ENCODE results near the gene HLA-DPB1.
A peak's percentile ranks its signal among the peaks of the same experiment; 100 is the strongest.
"Not testable (repeated sequence)": the region's sequence is repeated elsewhere in the genome, so short reads cannot be mapped to it uniquely, and the experiment has no call there.

Gene HLA-DPB1

DNA sequence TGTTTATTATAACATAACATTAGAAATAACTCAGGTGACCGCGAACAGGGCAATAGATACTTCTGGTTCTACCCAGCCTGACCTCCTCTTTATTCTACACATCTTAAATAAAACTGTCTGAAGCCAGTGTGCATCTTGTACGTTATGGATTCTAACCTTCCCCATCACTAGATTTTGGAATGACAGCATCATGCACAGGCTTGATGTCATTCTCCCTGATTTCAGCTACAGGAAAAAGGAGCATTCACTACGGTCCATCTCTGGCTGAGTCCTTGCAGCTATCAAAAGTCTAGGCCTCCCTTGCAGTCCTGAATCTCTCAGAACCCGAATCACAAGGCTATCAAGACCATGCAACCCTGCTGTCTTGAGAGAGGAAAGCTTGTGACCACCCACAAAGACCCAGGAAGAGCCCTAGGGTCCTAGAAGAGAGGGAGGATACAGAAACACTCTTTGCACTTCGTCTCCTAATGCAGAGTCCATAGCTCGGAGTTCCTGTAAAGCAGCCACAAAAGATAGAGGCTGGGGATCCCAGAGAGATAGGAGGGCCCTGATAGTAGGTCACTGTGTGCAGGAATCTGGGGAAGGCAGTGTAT lies 3.2 kb upstream of the HLA-DPB1 start:
- DNase-seq = no peak

DNA sequence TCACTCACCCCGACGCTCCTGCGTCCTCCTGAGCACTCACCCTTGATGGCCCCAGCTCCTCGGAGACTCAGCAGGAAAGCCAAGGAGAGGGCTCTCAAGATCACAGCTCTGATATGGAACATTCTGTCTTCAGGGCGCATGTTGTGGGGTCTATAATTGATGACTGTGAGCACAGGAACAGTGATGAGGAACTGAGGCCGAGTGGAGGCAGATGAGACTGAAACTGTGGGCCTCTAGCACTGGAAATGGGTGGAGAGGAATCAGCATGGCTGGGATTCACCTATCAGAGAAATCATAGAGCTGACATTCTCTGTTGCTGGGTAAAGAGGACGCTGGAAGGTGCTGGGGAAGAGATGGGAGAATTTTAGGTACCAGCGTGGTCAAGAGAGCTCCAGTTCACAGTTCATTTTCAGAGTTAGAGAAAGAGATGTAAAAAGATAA lies 2.3 kb upstream of the HLA-DPB1 start, which contains the start of gene HLA-DPA1:
TSS of gene HLA-DPA1 (minus strand) at position 219 of the 441 bp plus-strand sequence.
- DNase-seq = no peak

DNA sequence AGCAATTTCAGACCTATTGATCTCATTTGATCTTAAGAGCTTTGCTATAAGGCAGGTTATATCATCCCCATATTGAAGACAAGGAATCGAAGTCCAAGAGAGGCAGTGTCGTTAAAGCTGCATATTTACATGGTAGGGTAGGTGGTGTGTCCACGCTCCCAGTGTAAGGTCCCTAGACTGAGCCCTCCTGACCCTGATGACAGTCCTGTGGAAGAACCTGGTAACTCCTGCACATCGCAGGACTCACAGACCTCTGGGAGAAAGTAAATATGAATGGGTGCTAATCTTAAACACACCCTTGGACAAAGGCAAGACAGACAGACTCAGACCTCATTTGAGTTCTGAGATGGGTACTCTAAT lies 602 bp upstream of the HLA-DPB1 start:
- no peak for DNase-seq

DNA sequence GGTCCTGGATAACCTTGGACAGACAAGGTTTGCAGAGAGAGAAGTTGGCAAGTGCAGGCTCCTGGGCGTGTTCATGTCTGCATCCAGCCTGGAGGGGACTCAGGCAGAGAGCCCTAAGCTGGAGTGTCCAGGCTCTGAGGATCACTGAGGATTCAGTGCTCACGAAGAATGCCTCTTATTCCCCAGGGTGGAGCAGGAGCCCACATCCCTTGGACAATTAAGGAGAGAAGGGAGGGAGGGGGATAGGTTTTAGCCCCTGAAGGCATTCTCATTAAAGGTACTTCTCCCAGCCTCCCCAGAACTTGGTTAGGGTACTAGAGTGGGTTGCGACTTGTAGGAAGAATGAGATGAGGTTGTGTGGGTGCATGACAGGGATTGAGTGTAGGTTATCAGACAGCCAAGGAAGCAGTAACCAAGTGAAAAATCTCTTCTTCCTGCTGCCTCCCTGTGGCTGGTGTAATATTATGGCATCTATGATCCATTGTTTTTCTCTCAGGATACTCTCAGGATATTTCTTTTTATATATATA lies 680 bp downstream of the HLA-DPB1 start:
- DNase-seq = no peak

DNA sequence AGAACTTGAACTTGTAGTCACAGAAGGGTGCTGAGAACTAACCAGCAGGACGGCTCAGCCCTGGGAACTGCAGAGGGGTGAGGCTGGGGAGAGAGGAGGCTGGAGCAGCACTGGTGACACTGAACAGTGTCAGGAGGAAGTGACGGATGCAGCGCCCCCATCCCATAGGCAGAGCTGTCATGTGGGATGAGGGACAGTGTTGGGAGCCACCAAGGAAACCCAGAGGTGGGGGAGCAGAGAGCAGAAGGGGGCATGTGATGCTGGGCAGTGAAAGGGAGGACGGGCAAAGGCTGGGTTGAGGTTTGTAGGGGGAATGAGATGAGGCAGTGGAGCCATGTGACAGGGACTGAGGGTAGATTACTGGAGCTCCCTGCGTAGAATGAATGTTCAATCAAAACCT lies 2.1 kb downstream of the HLA-DPB1 start:
- DNase-seq = no peak

DNA sequence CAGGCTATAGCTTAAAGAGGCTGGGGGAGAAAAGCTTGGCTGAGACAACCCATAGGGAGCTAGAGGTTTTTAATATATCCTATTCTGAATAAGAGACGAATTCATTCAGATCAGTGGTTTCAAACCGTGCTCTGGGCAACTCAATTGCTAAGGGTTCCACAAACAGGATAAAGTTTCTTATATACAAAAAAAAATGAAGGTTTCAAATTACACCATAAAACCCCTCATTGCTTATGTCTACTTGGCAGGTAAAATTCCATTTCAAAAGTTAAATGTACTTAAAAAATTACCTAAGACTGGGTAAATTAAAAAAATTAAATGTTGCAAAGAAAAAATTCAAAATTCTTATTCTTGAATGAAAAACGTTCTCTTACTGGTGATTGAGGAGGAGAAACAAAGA lies 2.7 kb downstream of the HLA-DPB1 start:
- DNase-seq = no peak

DNA sequence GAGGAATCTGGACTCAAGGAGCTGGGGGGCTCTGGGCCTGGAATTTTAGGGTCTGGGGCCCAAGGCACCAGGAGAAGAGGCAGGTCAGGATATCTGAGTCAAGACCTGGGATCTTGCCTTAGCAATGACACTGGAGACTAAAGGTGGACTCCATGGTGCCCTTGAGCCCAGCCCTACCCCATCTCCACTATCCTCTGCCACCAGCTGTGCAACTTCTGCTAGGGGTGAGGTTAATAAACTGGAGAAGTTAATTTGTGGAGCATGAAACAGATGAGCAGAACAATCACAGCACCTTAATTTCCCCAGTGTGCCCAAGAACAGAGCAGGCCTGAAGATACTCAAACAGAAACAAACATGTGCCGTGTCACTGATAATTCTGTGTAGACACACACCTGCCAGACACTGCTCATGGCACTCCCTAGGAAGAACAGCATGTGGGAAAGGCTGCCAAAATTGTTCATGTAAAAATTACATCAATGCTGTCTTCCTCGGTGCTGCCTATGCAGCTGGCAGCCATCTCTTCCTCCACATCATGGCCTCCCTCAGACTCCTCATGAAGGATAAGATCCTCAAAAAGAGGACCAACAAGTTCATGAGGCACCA lies 3.2 kb downstream of the HLA-DPB1 start:
- no peak for DNase-seq

DNA sequence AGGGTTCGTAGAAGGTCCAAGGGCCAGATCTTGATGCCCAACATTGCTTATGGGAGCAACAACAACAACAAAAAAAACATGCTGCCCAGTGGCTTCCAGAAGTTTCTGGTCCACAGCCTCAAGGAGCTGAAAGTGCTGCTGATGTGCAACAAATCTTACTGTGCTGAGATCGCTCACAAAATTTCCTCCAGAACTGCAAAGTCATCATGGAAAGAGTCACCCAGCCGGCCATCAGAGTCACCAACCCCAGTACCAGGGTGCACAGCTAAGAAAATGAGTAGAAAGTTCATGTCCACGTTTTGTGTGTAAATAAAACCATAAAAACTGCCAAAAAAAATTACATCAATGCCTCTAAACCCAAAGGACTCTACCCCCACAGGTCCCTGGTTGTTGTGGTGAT lies 3.8 kb downstream of the HLA-DPB1 start:
- DNase-seq = no peak

DNA sequence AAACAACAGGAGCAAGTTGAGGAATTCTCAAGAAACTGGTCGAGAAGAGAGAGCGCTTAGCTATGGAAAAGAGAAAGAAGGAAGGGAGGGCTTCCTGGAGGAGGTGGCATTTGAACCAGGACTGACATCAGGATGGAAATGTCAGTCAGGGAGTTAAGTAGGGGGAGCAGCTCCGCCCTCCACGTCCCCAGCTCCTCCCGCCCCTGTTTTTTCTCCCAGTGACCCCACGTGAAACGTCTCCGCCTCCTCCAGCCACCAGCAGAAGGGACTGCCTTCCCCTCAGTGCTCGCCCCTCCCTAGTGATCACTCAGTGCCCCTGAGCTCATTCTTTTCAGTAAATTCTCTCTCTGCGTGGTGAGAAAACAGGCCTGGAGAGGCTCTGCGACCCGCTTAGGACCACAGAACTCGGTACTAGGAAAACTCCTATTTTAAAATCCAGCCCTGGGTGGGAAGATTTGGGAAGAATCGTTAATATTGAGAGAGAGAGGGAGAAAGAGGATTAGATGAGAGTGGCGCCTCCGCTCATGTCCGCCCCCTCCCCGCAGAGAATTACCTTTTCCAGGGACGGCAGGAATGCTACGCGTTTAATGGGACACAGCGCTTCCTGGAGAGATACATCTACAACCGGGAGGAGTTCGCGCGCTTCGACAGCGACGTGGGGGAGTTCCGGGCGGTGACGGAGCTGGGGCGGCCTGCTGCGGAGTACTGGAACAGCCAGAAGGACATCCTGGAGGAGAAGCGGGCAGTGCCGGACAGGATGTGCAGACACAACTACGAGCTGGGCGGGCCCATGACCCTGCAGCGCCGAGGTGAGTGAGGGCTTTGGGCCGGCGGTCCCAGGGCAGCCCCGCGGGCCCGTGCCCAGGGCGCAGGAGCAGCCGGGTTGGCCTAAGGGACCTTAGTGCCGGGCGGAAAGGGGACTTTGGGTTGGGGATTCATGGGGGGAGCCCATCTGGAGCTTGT lies 4.6 kb downstream of the HLA-DPB1 start:
- DNase-seq = peak; percentile 85

DNA sequence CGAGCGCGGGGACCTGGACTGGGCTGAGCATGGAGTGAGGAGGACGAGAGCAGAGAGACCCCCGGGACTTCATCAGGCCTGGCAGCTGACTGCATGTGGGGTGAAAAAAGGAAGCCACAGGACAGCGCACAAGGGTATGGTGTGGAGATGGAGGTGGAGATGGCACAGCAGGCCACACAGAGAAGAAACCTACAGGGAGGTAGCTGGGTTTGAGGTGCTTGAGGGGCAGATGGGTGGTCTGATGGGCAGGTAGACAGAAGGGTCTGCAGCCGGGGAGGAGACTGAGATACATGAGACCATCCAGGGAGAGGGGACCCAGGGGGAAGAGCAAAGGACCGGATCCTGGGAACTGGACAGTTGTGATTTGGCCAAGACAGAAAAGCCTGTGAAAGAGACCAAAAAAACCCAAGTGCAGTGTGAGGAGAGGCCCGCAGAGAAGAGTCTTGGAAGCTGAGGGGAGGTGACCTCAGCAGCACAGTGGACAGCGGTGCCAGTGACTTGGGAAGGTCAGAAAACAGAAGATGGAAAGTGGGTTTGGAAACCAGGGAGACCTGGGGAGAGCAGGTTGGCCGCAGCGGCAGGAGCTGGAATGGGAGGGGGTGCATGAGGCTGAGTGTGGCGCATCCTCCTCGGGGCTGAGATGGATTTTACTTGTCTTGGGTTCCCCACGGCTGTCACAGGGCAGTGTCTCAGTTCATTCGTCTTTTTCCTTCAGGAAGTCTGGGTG lies 5.5 kb downstream of the HLA-DPB1 start:
- DNase-seq = peak; percentile 34

DNA sequence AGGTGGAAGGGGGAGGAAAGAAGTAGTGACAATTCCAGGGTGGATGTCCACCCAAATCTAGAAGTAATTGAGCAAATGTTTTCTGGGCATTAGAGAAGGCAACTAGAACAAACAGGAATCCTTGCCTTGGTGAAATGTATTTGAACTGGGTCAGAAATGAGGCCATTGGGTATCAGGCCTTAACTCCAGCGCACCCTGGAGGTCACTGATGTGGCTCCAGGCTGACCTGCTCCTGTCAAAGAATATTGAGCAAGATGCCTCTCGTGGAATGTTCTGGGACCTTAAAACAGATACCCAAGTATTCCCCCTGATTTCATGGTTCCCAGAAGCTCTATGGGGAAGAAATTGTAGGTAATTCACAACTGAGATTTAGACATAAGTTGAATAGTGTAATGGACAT lies 6.9 kb downstream of the HLA-DPB1 start:
- DNase-seq = peak; percentile 56

DNA sequence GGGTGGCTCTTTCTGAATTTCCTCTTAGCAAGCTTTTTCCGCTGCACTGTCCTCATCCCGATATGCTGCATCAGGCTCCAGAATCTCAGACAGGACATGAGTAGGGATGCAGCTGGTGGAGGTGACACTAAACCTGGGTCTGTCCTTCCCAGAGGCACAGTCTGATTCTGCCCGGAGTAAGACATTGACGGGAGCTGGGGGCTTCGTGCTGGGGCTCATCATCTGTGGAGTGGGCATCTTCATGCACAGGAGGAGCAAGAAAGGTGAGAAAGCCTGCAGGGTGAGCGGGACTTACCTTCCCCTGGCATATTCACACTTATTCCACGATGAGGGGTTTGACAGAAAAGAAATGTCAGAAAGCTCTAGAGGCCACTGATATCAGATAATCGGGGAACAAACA lies 9.8 kb downstream of the HLA-DPB1 start:
- DNase-seq = no peak

DNA sequence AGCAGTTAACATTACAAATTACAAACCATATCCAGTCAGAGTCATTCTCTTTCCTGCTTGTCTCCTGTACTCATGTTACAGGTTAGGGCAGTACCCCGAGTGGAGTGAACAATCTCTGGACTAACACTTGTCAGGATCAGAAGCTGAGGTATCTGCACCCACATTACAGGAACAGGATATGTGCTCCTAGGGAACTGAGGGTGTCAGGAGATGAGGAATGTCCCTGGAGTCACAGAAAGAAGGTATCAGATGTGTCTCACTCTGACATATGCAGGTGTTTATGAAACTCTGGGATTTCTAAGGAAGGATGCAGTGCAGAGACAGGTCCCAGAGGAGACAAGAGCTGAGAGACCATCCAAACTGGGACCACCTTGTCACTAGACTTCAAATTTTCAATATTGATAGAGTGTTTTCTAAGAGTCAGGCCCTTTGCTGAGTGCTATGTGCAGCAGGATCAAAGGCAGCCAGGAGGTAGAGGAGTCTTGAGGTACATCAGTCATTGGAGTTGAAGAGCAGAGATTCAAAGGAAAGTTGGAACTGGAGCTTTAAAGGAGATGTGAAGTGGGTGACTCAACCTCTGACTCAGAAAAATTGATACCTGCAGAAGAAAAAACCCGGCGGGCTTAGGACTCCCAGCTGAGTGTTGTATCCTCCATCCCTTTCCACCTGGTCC lies 12.6 kb downstream of the HLA-DPB1 start:
- no peak for DNase-seq

DNA sequence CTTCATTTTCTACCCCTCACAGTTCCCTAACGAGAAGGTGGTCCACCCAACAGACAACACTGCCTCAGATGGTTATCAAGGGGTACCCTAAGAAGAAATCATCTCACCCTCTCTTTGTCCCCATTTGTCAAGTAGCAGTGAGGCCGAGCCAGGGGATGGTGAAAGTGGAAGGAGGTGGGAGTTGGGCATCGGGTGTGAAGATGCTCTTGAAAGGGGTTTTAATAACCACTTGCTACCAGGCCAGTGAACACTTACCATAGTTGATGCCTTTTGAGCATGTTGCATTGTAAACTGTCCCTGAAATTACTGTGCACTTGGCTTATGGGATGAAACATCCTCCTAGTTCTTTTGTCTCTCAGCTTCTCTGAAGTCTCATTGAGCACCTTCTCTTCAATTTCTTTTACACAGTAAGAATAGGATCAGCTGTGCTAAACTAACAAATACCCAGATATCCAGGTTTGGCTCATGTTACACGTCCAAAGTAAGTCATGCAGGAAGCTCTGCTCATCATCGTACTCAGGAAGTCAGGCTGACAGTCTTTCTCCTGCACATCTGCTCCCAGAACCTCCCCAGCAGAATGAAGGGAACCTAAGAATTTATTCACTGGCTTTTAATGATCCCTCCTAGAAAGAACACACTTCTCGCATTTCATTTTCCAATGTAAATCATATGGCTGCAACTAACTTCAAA lies 13.3 kb downstream of the HLA-DPB1 start:
- no peak for DNase-seq

DNA sequence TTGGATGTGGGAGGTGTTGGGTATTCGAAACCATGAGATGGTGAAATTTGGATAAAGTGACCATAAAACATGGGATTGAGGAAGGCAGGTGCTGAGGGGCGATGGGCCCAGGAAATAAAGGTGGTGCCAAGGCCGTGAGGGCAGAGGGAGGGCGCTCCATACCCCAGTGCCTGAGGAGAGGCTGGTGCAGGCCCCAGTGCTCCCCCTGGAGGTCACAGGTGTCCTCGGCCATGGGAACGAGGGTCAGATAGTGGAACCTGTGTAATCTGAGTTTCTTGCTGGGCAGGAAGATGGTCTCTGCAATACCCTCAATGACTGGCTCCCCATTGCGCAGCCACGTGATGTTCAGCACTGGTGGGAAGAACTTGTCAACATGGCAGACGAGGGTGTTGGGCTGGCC lies 16.2 kb downstream of the HLA-DPB1 start:
- no peak for DNase-seq

DNA sequence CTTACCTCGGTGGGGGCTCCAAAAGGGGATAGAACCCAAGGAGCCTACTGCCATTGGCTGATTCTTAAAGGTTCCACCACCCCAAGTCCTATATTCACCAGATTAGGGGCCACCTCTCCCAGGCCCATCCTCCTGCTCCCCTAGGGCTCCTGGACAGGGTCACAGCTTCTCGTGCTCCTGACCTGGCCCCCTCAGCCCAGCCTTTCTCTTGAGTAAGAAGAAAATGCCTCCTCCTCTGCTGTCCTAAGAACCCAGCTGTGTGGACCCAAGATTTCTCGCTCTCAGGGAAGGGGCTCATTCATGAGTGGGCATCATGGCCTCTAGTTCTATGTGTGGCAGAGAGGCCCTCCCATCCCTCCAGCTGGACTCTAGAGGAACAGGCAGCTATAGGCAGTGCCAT lies 16.6 kb downstream of the HLA-DPB1 start:
- DNase-seq = no peak

DNA sequence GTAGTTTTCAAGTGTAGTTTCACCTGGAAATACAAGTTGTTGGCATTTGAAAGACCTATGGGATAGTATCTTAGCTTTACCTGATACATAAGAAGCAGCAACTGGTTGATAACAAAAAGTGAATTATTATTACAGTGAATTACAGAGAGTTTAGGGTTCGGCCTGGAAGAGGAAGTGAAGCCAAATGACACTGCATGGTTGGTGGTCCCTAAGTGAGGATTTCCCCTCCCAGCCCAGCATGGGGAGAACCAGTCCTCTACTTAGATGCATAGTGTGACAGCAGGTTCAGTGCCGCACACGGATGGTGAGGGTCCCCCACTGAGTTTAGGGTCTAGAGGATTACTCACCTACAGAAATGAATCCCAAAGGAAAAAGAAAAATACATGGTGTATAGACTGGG lies 18.1 kb downstream of the HLA-DPB1 start:
- no peak for DNase-seq

DNA sequence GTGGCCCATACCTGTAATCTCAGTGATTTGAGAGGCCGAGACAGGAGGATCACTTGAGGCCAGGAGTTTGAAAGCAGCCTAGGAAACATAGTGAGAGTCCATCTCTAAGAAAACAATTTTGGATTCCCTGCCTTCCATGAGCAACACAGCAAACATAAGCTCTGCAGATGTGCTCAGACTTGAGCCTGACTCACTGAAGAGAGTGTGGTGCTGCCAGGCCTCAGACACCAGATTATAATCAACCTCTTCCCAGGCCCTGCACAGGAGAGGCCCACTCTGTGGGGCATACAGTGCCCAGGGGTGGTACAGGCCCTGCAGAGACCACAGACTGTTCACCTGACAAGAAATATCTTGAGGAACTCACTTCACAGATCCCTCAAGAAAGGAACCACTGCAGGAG lies 19.9 kb downstream of the HLA-DPB1 start:
- no peak for DNase-seq

DNA sequence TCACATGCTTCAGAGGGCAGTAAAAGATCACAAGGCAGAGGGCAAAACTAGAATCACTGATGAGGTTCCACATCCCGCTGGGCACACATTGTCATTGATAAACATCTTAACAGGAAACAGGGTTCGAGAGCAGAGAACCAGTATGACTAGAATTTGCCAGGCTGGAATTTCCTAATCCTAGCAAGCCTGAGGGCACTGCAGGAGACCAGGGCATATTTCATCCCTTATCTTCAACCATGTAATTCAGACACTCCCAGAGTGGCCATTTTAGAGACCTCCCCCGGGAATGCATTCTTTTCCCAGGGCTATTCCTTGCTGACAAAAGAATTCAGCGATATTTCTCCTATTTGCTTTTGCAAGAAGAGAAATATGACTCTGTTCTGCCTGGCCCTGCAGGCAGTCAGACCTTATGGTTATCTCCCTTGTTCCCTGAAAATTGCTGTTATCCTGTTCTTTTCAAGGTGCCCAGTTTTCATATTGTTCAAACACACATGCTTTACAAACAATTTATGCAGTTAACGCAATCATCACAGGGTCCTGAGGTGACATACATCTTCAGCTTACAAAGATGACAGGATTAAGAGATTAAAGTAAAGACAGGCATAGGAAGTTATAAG lies 25.4 kb downstream of the HLA-DPB1 start:
- not testable (repeated sequence) for DNase-seq

DNA sequence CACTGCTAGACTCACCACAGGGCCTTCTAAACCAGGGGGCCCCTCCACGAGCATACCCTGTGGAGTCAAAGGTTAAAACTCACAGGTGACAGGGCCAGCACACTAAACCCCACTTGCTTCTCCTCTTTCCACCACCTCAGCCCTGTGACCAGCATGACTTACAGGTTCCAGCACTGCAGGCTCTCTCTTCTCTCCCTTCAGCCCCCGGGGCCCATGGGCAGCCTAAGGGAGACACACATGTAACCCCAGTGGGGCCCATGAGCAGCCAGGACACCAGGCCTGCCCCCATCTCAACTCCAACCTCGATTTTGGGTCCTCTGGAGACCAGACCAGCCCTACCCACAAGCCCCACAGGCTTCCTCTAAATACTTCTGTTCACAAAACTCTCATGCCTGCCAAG lies 28.0 kb downstream of the HLA-DPB1 start:
- no peak for DNase-seq

DNA sequence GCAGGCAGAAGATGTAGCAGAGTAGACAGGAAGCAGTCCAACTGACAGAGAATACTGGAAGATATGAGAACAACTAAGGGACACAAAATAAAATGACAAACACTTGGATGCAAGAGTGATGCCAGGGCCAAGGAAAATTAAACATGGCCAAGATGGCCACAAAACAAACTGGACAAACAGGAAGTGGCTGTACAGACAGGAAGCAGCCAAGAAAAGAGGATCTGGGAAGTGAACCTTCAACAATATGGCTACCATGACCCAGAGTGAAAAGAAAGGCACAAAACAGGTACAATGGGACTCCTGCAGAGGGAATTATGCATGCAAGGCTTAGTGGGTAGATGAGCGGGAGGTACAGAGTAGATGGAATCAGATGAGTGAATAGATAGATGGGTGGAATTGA lies 29.1 kb downstream of the HLA-DPB1 start:
- DNase-seq = no peak

All from retina (tissue), 1 donor.